ENCODE measurements around the gene BEST3. TPM values are rescaled to one million over a fixed set of nuclear protein-coding genes. Genes with fewer than 3 reads are reported as not detected.
A peak's percentile ranks its signal among the peaks of the same experiment; 100 is the strongest.

BEST3 gene
- total RNA-seq, 1 experiment from 2014 or later: not detected

DNA sequence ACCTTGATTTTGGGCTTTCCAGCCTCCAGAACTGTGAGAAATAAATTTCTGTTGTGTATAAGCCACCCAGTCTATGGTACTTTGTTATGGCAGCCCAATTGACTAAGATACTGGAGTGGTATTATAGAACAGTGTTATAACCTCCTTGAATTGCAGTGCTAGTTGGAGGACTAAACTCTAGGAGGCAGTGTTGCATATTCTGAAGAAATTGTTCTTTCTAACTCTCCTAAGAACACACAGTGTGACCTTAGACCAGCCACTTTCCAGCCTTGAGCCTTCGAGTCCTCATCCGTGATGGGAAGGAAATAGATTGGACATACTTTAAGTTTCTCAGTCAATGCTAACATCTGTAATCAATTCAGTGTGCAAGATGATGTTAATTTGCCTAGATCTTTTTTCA, 66.0 kb downstream of the BEST3 start:
- TF ChIP-seq CDX4 (CRISPR knock-in tag; IDR thresholded peaks at IDR 0.05; ENCODE audit: borderline replicate concordance) (no peak), NFE2L1 (CRISPR knock-in tag; IDR thresholded peaks at IDR 0.05) (no peak), E2F1 (CRISPR knock-in tag; IDR thresholded peaks at IDR 0.05) (no peak), HMGA2 (CRISPR knock-in tag; IDR thresholded peaks at IDR 0.05) (no peak), ATF3 (CRISPR knock-in tag; conservative IDR thresholded peaks at IDR 0.05) (no peak), EMX1 (CRISPR knock-in tag; IDR thresholded peaks at IDR 0.05) (no peak), SP1 (CRISPR knock-in tag; conservative IDR thresholded peaks at IDR 0.05) (no peak), ZNF219 (CRISPR knock-in tag; IDR thresholded peaks at IDR 0.05; ENCODE audit: borderline replicate concordance) (no peak), ATF2 (CRISPR knock-in tag; IDR thresholded peaks at IDR 0.05; ENCODE audit: borderline replicate concordance, low read depth) (no peak), ZNF138 (CRISPR knock-in tag; conservative IDR thresholded peaks at IDR 0.05) (no peak), ATF1 (CRISPR knock-in tag; IDR thresholded peaks at IDR 0.05) (no peak), NR3C1 (CRISPR knock-in tag; conservative IDR thresholded peaks at IDR 0.05; ENCODE audit: low read depth) (no peak), ZNF396 (CRISPR knock-in tag; IDR thresholded peaks at IDR 0.05; ENCODE audit: borderline replicate concordance) (no peak)
- TF ChIP-seq, protein P1, sequence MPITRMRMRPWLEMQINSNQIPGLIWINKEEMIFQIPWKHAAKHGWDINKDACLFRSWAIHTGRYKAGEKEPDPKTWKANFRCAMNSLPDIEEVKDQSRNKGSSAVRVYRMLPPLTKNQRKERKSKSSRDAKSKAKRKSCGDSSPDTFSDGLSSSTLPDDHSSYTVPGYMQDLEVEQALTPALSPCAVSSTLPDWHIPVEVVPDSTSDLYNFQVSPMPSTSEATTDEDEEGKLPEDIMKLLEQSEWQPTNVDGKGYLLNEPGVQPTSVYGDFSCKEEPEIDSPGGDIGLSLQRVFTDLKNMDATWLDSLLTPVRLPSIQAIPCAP (CRISPR knock-in tag; IDR thresholded peaks at IDR 0.05): no peak
- TF ChIP-seq, protein P2, sequence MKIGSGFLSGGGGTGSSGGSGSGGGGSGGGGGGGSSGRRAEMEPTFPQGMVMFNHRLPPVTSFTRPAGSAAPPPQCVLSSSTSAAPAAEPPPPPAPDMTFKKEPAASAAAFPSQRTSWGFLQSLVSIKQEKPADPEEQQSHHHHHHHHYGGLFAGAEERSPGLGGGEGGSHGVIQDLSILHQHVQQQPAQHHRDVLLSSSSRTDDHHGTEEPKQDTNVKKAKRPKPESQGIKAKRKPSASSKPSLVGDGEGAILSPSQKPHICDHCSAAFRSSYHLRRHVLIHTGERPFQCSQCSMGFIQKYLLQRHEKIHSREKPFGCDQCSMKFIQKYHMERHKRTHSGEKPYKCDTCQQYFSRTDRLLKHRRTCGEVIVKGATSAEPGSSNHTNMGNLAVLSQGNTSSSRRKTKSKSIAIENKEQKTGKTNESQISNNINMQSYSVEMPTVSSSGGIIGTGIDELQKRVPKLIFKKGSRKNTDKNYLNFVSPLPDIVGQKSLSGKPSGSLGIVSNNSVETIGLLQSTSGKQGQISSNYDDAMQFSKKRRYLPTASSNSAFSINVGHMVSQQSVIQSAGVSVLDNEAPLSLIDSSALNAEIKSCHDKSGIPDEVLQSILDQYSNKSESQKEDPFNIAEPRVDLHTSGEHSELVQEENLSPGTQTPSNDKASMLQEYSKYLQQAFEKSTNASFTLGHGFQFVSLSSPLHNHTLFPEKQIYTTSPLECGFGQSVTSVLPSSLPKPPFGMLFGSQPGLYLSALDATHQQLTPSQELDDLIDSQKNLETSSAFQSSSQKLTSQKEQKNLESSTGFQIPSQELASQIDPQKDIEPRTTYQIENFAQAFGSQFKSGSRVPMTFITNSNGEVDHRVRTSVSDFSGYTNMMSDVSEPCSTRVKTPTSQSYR (CRISPR knock-in tag; IDR thresholded peaks at IDR 0.05): no peak
- ChIA-PET POLR2A (no interaction called here), CTCF (no interaction called here)
- ATAC-seq: peak; percentile 88
- H3K4me1 Mint-ChIP-seq: peaks cover 7% of the 10 kb centered on the region
- H3K36me3 Mint-ChIP-seq: no peaks in the 10 kb centered on the region
- no peaks in the 10 kb centered on the region for H3K9me3 Mint-ChIP-seq
- no peak for DNase-seq (ENCODE audit: low spot score)
- H3K27me3 Mint-ChIP-seq (ENCODE audit: low read depth): no peaks in the 10 kb centered on the region; the same call in 1 of the 2 replicates
- no peak overlapping the region for H3K4me3 Mint-ChIP-seq
- no peak overlapping the region for H3K27ac Mint-ChIP-seq

DNA sequence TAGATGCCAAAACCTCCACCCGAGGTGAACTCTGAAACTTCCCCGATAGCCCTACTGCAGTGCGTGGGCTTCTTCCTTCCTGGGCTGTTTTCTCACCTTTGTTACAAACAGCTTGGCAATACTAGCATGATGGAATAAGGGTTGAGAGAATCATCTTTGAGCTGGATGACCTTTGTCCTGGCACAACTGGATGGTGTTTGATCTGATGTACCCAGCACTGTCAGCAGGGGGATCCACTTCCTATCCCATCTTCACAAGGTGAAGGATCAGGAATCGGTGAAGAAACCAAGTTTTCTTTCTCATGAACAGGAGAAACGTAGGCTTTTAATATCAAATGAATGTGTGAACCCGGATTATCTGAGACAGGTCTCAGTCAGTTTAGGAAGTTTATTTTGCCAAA, 68.9 kb downstream of the BEST3 start:
- DNase-seq (ENCODE audit: low spot score): peak; percentile 25
- H3K27me3 Mint-ChIP-seq (ENCODE audit: low read depth): no peaks in the 10 kb centered on the region; the same call in 1 of the 2 replicates

More for the DNA sequence above, 68.9 kb downstream of the BEST3 start:
- TF ChIP-seq CTCF (IDR thresholded peaks at IDR 0.05) (0 out of 2 replicates have a peak, but pooled peaks have one; percentile 5), TEAD1 (CRISPR knock-in tag; IDR thresholded peaks at IDR 0.05) (no peak), ZBTB21 (CRISPR knock-in tag; IDR thresholded peaks at IDR 0.05; ENCODE audit: borderline replicate concordance) (no peak), NFE2L1 (CRISPR knock-in tag; IDR thresholded peaks at IDR 0.05) (no peak)
- TF ChIP-seq, protein P3, sequence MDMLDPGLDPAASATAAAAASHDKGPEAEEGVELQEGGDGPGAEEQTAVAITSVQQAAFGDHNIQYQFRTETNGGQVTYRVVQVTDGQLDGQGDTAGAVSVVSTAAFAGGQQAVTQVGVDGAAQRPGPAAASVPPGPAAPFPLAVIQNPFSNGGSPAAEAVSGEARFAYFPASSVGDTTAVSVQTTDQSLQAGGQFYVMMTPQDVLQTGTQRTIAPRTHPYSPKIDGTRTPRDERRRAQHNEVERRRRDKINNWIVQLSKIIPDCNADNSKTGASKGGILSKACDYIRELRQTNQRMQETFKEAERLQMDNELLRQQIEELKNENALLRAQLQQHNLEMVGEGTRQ (CRISPR knock-in tag; IDR thresholded peaks at IDR 0.05): no peak
- H3K36me3 Mint-ChIP-seq: no peaks in the 10 kb centered on the region
- ChIA-PET POLR2A (no interaction called here), CTCF (interaction anchor here (0.5 to 2.6 kb wide), 8 partner anchors 10 to 108 kb away, joined by 3 to 21 read pairs (median 3); partner anchors contain the start of gene LRRC10)
- H3K27ac Mint-ChIP-seq: no peak overlapping the region
- H3K4me3 Mint-ChIP-seq: no peak overlapping the region
- no peaks in the 10 kb centered on the region for H3K9me3 Mint-ChIP-seq
- ATAC-seq: peak; percentile 73
- H3K4me1 Mint-ChIP-seq: peaks cover 4% of the 10 kb centered on the region

Data from WTC11 (cell line).